Fibroblast of skin of scalp (primary cell): ENCODE data around the gene PPOX.
A peak's percentile ranks its signal among the peaks of the same experiment; 100 is the strongest.

Source experiments
- DNase-seq: peaks from one replicate; pipeline ENCODE4 v3.0.0-alpha.2; 2013

Gene PPOX

GRCh38 chr1:161198194-161198896 is 32.1 kb downstream of the PPOX start:
- DNase-seq, result peak; percentile 47

DNA sequence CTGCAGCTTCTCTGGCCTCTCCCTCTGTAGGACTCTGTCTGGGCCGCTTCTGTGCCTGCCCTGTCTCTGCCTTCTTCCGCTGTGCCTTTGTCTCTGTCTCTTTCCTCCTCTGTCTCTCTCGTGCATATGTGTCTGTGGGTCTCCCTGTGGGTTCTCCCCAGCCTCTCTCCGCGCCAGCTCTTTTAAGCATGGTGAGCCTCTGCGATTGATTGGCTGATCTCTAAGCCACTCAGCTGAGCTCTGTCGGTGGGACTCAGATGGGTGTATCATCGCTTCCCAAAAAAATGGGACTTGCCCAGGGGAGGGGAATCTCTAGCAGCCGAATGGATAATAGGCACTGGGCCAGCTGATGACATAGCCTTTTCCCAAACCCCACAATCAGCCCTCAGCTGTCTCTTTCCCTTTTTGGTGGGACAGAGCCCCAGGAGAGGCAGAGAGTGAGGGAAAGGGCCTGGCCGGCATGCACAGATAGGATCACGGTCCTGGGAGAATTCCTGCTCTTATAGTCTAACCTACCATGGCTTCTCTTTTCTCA is 32.7 kb downstream of the PPOX start, which contains the start of gene ADAMTS4:
Gene ADAMTS4, minus strand, starts transcription at position 158 of the 535 bp plus-strand sequence. CDS start 427 bp downstream, outside the sequence.
- DNase-seq, result peak; percentile 99

DNA sequence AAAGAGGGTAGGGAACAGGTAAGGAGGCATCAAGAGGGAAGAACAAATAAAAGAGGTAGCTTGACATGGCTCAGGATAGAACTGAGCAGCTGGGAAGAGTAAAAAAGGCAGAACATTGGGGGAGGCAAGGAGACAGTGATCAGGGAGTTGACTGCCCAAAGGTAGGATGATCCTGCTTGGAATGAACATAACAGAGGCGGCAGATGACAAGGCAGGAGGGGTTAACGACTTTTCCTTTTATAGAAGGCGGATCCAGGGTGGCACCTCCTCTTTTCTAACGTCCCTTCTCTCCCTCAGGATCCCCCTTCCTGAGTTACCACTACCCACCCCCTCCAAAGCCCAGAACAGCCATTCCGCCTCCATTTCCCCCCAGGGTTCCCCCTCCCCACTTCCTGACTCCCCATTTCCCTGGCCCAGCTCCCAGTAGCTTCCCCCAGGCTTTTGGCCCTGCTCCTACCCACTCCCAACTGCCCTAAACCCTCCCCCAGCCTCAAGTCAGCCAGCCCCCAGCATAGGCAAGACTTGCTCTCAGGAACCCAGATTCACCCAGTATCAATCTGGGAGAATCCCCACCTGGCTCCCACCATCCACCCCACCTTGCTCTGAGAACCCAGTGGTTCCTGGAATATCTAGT is 33.4 kb downstream of the PPOX start:
- DNase-seq, result peak; percentile 21

DNA sequence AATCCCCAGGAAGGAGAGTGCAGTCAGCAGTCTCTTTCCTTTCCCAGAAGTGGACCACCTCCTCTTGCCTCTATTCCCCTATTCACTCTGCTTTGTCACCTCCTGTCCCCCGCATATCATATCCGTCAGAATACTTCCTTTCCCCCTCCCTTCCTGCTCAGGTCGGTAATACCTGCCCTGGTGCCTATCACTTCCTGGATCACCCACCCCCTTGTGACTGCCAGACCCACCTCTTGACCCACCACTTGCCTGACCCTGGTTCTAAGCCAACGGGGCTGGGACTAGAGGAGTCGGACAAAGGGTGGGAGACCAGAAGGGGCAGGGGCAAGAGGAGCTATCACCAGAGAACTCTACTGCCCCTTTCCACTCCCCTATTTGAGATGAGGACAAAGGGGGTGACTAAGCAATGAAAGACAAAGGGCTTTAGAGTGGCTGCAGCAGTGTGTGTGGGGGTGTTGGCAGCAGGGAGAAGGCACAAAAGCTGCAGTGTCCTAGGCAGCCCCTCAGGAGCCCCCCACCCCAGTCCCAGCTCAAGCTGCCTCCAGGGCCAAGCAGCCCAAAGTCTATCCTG is 34.3 kb downstream of the PPOX start:
- no peak for DNase-seq

- DNase-seq, result peak; percentile 47
Measured at GRCh38 chr1:161200992-161201835, 35.0 kb downstream of the PPOX start.

GRCh38 chr1:161201836-161202712 is 35.8 kb downstream of the PPOX start, which contains the start of gene NDUFS2:
Gene NDUFS2 (plus strand): TSS chr1:161202367. CDS start chr1:161202386, 19 bp downstream.
- peak; percentile 99 for DNase-seq

DNA sequence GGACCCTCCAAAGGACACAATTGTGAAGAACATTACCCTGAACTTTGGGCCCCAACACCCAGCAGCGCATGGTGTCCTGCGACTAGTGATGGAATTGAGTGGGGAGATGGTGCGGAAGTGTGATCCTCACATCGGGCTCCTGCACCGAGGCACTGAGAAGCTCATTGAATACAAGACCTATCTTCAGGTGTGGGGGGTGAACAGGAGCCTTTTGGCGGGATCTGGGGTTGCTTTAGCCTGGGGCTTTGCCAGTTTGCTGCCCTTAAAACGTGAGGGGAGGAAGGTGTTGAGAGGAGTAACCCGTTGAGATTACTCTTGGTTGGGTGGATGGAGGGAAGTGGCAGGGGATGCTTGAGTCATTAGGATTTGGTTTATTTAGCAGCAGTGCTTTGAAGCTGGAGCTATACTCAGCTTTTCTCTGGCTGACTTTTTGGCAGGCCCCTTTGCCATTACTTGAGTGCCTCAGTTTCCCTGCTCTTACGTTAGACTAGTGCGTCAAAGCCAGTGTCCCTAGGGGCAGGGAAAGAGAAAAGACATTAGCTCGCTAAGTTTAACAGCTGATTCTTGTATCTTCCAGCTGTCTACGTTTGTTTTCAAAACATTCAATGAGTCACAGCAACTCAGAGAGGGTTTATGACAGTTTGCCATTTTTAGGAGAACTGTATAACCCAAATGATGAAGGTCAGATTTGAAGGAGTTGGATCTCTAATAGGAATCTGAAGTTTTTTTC is 40.4 kb downstream of the PPOX start:
- no peak for DNase-seq

GRCh38 chr1:161207173-161207572 is 40.9 kb downstream of the PPOX start:
- no peak for DNase-seq

DNA sequence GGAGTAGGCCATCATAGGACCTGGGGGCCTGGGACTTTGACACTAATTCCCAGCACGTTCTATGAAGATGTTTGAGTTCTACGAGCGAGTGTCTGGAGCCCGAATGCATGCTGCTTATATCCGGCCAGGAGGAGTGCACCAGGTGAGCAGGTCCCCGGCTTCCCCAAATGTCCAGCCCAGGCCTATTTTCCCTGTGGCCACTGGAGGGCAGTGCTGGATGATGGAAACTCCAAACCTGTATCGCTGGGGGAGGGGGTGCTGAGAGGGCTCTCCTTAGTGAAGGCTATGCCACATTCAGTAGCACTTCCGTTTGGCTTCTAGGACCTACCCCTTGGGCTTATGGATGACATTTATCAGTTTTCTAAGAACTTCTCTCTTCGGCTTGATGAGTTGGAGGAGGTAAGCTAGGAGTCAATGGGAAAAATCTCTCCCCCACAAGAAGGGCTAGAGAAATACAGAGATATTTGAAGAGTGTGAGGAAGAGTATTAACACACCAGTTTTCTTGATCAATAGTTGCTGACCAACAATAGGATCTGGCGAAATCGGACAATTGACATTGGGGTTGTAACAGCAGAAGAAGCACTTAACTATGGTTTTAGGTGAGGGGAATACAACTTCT is 43.7 kb downstream of the PPOX start:
- DNase-seq, result peak; percentile 73

DNA sequence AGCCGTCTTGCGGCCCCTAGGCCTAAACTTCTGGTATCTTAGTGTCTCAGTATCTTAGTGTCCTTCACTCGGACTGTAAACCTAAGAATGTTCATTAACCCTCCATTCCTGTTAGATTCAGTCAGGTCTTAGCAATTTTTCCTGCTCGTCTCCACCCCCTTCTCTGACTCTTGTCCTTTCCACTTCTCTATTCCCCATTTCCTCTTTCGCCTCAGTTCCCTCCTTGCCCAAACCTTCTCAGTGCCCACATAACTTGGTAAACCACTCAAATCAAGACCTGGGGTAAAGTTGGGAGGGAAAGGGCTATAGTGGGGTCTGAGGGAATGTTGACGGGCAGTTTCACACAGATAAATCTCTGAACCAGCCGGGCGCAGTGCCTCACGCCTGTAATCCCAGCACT is 48.1 kb downstream of the PPOX start:
- no peak for DNase-seq

DNA sequence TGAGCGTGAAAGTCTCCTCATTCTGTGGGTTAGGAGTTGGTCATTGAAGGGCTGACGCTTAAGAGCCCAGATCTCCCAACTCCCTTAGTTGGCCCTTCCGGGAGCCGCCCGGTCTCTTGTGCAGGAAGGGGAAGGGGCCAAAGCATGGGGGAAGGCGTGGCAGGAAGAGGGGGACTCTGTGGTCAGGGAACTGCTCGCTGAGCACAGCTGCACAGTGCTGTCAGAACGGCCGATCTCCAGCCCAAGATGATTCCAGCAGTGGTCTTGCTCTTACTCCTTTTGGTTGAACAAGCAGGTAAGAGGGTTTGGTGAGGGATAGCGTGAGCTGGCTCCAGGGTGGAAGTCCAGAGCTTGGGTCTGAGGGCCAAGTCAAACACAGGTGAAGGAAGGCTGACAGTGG is 48.9 kb downstream of the PPOX start, which contains the start of gene FCER1G:
Gene FCER1G, plus strand, starts transcription at position 220 of the 400 bp plus-strand sequence. Its CDS starts 27 bp downstream, at position 247.
- no peak for DNase-seq

- peak; percentile 47 for DNase-seq
Measured at GRCh38 chr1:161216945-161217712, 50.9 kb downstream of the PPOX start.

- DNase-seq, result no peak
Measured at GRCh38 chr1:161217831-161218230, 51.6 kb downstream of the PPOX start.

- DNase-seq, result no peak
Measured at GRCh38 chr1:161218301-161219077, 52.3 kb downstream of the PPOX start.

GRCh38 chr1:161219078-161219892 is 53.1 kb downstream of the PPOX start:
- no peak for DNase-seq

GRCh38 chr1:161220002-161220401 is 53.8 kb downstream of the PPOX start:
- DNase-seq, result no peak
